ENCODE measurements around the gene CDC45.
A peak's percentile ranks its signal among the peaks of the same experiment; 100 is the strongest.

Gene CDC45

DNA sequence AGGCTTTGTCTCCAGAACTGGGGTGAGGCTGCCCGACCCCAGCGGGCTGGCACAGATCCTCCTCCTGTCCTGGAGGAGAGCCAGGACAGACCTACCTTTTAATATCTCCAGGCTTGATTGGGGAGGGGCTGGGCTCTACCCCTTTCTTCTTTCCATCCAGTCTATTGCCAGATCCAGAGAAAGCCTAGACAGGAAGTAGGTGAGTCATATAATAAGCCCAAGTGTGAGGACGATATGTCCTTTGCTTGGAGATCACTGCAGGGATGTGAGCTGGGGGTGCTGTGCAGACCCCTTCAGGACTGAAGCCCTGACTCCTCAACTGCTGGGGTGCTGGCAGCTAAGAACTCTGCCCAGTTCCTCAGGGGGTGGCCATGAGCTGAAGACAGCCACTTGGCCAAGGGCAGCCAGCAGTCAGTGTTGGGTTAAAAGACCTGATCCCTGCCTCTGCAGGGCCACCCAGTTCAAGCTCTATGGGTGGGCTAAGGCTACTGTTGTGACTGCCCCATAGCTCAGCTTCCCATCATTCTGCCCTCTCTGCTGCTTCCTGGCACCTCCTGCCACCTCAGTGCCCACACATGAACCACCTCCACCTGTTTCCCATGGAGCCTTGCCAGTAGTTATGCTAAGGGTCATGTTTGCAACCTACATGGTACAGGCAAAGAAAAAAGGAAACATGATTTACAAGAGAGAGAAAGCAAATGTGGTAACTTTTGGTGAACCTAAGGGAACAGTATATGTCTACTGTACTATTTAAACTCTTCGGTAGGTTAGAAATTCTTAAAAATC lies 23.9 kb upstream of the CDC45 start:
- Mint-ChIP-seq H3K4me3 (no peak overlapping the region), H3K27ac (no peak overlapping the region), H3K4me1 (no peaks in the 10 kb centered on the region), H3K36me3 (peaks cover 34% of the 10 kb centered on the region), H3K9me3 (no peaks in the 10 kb centered on the region), H3K27me3 (no peaks in the 10 kb centered on the region)
- ATAC-seq (ENCODE audit: low read depth) = no peak
- DNase-seq (ENCODE audit: low spot score in 2 of 2) = no peak

DNA sequence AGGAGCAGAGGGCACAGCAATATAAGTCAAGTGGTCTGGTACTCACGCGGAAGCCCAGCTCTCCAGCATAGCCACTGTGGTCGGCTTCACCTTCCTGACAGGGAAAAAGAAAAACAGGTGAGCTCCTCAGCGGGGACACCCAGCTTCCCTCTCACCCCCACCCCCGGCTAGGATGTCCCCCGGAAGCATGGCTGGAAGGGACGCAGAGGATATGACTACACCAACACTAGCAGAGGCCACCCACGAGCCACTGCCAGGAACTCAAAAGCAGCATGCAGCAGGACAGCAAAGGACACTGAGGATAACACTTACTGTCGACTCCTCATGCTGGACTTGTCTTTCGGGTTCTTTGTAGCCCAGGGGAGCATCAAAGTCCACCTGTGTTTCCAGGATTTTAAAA lies 23.2 kb upstream of the CDC45 start:
- Mint-ChIP-seq H3K36me3 (peaks cover 34% of the 10 kb centered on the region), H3K4me3 (no peak overlapping the region), H3K27ac (no peak overlapping the region), H3K27me3 (no peaks in the 10 kb centered on the region), H3K4me1 (no peaks in the 10 kb centered on the region), H3K9me3 (no peaks in the 10 kb centered on the region)
- no peak for DNase-seq (ENCODE audit: low spot score in 2 of 2)
- no peak for ATAC-seq (ENCODE audit: low read depth)

DNA sequence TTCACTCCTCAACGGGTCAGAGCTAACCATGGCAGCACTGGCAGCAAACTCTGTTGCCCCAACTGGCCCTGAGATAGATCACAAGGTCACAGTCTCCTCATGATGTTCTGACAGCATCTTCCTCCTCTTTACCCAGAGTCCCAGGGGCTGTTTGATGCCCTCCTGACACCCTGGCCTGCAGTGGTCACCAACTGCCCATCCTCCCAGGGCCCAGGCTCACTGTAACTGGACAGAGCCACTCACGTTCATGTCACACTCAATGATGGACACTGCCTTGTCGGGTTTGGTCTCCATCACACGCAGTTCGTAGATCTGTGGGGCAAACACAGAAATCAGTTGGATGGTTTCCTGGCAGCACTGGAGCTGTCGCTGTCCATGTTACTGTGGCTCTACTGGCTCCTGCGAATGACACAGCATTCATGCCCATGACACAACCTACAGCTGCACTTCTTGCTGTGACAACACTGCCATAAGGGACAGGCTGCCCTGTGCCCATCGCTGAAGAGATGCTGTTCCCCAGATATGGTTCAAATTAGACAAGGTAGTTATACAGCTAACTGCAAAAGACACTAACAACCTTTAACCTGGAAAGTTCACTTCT lies 21.8 kb upstream of the CDC45 start:
- H3K4me1 Mint-ChIP-seq = no peaks in the 10 kb centered on the region
- H3K36me3 Mint-ChIP-seq = peaks cover 33% of the 10 kb centered on the region
- no peaks in the 10 kb centered on the region for H3K9me3 Mint-ChIP-seq
- no peak for ATAC-seq (ENCODE audit: low read depth)
- no peaks in the 10 kb centered on the region for H3K27me3 Mint-ChIP-seq
- H3K27ac Mint-ChIP-seq = no peak overlapping the region
- no peak overlapping the region for H3K4me3 Mint-ChIP-seq
- no peak for DNase-seq (ENCODE audit: low spot score in 2 of 2)

DNA sequence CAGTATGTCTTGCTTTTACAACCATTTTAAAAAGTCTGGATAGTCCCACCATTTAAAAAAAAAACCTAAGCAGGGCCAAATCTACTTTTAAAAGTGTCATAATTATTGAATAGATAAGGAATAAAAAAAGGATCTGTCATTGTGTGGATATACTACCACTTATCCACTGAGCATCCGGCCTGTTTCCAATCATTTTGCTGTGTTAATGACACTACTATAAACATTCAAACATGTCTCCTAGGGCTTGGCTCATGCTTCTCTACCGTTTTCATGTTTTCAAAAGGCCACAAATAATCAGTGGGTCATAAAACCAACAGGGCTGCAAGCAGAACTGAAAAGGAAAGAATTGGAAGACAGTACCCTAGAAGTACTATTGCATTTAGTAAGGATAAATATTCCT lies 19.7 kb upstream of the CDC45 start:
- H3K4me1 Mint-ChIP-seq = no peaks in the 10 kb centered on the region
- H3K27me3 Mint-ChIP-seq = no peaks in the 10 kb centered on the region
- H3K9me3 Mint-ChIP-seq = no peaks in the 10 kb centered on the region
- DNase-seq (ENCODE audit: low spot score in 2 of 2) (no peak), ATAC-seq (ENCODE audit: low read depth) (no peak)
- peaks cover 20% of the 10 kb centered on the region for H3K36me3 Mint-ChIP-seq
- no peak overlapping the region for H3K4me3 Mint-ChIP-seq
- H3K27ac Mint-ChIP-seq = no peak overlapping the region

DNA sequence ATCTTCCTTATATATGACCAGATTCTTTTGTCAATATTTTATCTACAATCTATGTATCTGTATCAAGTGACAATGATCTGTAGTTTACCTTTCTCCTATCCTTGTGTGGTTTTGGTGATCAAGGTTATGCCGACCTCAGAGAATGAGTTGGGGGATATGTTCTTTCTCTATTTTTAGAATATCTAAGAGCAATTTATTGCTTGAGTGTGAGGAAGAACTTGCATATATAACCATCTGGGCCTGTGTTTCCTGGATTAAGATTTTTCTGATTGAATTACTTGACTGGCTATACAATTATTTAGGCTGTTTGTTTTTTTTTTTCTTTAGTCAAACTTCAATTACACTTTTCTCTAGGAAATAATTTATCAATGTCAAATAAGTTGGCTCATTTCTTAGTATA lies 18.2 kb upstream of the CDC45 start:
- no peaks in the 10 kb centered on the region for H3K4me1 Mint-ChIP-seq
- no peak overlapping the region for H3K27ac Mint-ChIP-seq
- no peaks in the 10 kb centered on the region for H3K27me3 Mint-ChIP-seq
- DNase-seq (ENCODE audit: low spot score in 2 of 2) (no peak), ATAC-seq (ENCODE audit: low read depth) (no peak)
- H3K36me3 Mint-ChIP-seq = peaks cover 20% of the 10 kb centered on the region
- H3K9me3 Mint-ChIP-seq = no peaks in the 10 kb centered on the region
- no peak overlapping the region for H3K4me3 Mint-ChIP-seq

DNA sequence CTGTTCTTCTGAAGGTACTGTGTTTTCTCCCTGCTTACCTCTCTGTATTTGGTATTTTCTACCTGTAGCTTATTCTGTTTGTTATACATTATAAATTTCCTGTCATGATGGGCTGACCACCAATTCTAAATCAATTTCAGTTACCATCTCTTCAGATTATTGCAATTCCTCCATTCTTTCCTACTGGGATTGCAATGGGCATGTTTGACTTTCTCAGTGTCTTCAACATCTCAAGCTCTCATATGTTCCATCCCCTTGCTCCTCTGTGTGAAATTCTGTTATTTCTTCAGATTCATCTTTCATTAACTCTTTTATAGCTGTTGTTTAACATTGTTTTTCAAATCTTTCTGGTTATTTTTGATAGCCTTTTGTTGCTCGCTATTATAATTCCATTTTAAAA lies 16.7 kb upstream of the CDC45 start:
- Mint-ChIP-seq H3K27me3 (no peaks in the 10 kb centered on the region), H3K4me1 (no peaks in the 10 kb centered on the region), H3K9me3 (no peaks in the 10 kb centered on the region), H3K36me3 (peaks cover 15% of the 10 kb centered on the region), H3K4me3 (no peak overlapping the region), H3K27ac (no peak overlapping the region)
- no peak for ATAC-seq (ENCODE audit: low read depth)
- DNase-seq (ENCODE audit: low spot score in 2 of 2) = no peak

GRCh38 chr22:19463491-19464469 lies 15.9 kb upstream of the CDC45 start:
- DNase-seq (ENCODE audit: low spot score in 2 of 2) (no peak), ATAC-seq (ENCODE audit: low read depth) (no peak)
- Mint-ChIP-seq H3K27me3 (no peaks in the 10 kb centered on the region), H3K4me1 (no peaks in the 10 kb centered on the region), H3K27ac (no peak overlapping the region), H3K4me3 (no peak overlapping the region), H3K9me3 (no peaks in the 10 kb centered on the region), H3K36me3 (peaks cover 21% of the 10 kb centered on the region)

- Mint-ChIP-seq H3K27ac (no peak overlapping the region), H3K4me3 (no peak overlapping the region), H3K36me3 (peaks cover 26% of the 10 kb centered on the region), H3K9me3 (no peaks in the 10 kb centered on the region), H3K4me1 (no peaks in the 10 kb centered on the region), H3K27me3 (no peaks in the 10 kb centered on the region)
- DNase-seq (ENCODE audit: low spot score in 2 of 2) = no peak
- ATAC-seq (ENCODE audit: low read depth) = no peak
Measured at GRCh38 chr22:19464546-19464945, 15.2 kb upstream of the CDC45 start.

DNA sequence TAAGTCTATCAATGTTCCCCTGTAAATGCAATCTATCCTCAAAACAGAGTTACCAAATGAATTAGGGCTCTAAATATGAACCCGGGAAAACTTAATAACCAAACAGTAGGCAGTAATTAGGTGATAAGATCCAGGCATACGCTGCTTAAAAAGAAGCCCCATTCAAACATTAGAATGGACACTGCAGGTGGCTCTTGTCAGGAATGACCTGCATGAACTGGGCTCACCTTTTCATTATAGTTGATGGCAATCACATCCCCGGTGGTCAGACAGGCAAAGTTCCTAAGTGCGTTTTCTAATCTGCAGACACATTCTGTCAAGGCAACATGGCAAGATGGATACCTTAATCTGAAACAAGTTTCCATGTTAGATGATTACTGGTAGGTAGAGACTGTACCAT lies 14.7 kb upstream of the CDC45 start:
- ATAC-seq (ENCODE audit: low read depth) = no peak
- H3K4me3 Mint-ChIP-seq = no peak overlapping the region
- H3K36me3 Mint-ChIP-seq = peaks cover 29% of the 10 kb centered on the region
- DNase-seq (ENCODE audit: low spot score in 2 of 2) = no peak
- peak overlapping the region; percentile 45 for H3K27ac Mint-ChIP-seq
- H3K27me3 Mint-ChIP-seq = no peaks in the 10 kb centered on the region
- peaks cover 2% of the 10 kb centered on the region for H3K4me1 Mint-ChIP-seq
- no peaks in the 10 kb centered on the region for H3K9me3 Mint-ChIP-seq

- Mint-ChIP-seq H3K36me3 (peaks cover 28% of the 10 kb centered on the region), H3K27ac (no peak overlapping the region)
Measured at GRCh38 chr22:19466126-19466716, 13.5 kb upstream of the CDC45 start.

GRCh38 chr22:19466848-19467752 lies 12.6 kb upstream of the CDC45 start:
- H3K9me3 Mint-ChIP-seq = no peaks in the 10 kb centered on the region
- no peaks in the 10 kb centered on the region for H3K27me3 Mint-ChIP-seq
- no peak overlapping the region for H3K27ac Mint-ChIP-seq
- peaks cover 31% of the 10 kb centered on the region for H3K36me3 Mint-ChIP-seq
- DNase-seq (ENCODE audit: low spot score in 2 of 2) = no peak
- no peak for ATAC-seq (ENCODE audit: low read depth)
- H3K4me3 Mint-ChIP-seq = no peak overlapping the region
- peaks cover 3% of the 10 kb centered on the region for H3K4me1 Mint-ChIP-seq

More at GRCh38 chr22:19466126-19466716, 13.5 kb upstream of the CDC45 start:
- Mint-ChIP-seq H3K9me3 (no peaks in the 10 kb centered on the region), H3K4me3 (no peak overlapping the region), H3K4me1 (peaks cover 3% of the 10 kb centered on the region), H3K27me3 (no peaks in the 10 kb centered on the region)
- DNase-seq (ENCODE audit: low spot score in 2 of 2) = no peak
- no peak for ATAC-seq (ENCODE audit: low read depth)

GRCh38 chr22:19467912-19468311 lies 11.8 kb upstream of the CDC45 start:
- Mint-ChIP-seq H3K4me3 (no peak overlapping the region), H3K36me3 (peaks cover 29% of the 10 kb centered on the region), H3K27me3 (no peaks in the 10 kb centered on the region), H3K9me3 (no peaks in the 10 kb centered on the region), H3K27ac (no peak overlapping the region), H3K4me1 (peaks cover 3% of the 10 kb centered on the region)
- ATAC-seq (ENCODE audit: low read depth) (no peak), DNase-seq (ENCODE audit: low spot score in 2 of 2) (no peak)

GRCh38 chr22:19469421-19469820 lies 10.3 kb upstream of the CDC45 start:
- H3K27ac Mint-ChIP-seq = no peak overlapping the region
- DNase-seq (ENCODE audit: low spot score in 2 of 2) = no peak

More at GRCh38 chr22:19469421-19469820, 10.3 kb upstream of the CDC45 start:
- Mint-ChIP-seq H3K4me1 (peaks cover 7% of the 10 kb centered on the region), H3K27me3 (no peaks in the 10 kb centered on the region), H3K4me3 (no peak overlapping the region), H3K36me3 (peaks cover 33% of the 10 kb centered on the region), H3K9me3 (no peaks in the 10 kb centered on the region)
- ATAC-seq (ENCODE audit: low read depth) = no peak
